ENCODE measurements around the gene KIAA1755. TPM values are rescaled to one million over a fixed set of nuclear protein-coding genes. Genes with fewer than 3 reads are reported as not detected.

Gene KIAA1755
- total RNA-seq, 1 donor from 2014 or later, result 0.06 TPM

DNA sequence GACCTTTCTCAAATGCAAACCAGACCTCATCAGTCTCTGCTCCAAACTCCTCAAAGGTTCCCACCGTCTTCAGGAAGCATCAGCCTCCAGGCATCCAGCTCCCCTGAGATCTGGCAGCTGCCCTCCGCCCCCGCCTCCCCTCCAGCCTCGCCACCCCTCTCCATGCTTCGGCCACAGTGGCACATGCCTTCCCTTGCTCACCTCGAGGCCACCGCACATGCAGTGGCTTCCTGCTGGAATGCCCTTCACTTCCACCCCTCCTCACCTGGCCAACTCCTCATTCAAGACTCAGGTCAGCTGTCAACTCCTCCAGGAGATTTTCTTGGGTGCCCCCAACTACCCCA is 13.4 kb downstream of the KIAA1755 start:
- no peak overlapping the region for H3K4me3 ChIP-seq (ENCODE audit: low read depth, low read length)
- no peak for DNase-seq (ENCODE audit: low read depth)
- TF ChIP-seq, protein P1, sequence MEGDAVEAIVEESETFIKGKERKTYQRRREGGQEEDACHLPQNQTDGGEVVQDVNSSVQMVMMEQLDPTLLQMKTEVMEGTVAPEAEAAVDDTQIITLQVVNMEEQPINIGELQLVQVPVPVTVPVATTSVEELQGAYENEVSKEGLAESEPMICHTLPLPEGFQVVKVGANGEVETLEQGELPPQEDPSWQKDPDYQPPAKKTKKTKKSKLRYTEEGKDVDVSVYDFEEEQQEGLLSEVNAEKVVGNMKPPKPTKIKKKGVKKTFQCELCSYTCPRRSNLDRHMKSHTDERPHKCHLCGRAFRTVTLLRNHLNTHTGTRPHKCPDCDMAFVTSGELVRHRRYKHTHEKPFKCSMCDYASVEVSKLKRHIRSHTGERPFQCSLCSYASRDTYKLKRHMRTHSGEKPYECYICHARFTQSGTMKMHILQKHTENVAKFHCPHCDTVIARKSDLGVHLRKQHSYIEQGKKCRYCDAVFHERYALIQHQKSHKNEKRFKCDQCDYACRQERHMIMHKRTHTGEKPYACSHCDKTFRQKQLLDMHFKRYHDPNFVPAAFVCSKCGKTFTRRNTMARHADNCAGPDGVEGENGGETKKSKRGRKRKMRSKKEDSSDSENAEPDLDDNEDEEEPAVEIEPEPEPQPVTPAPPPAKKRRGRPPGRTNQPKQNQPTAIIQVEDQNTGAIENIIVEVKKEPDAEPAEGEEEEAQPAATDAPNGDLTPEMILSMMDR (conservative IDR thresholded peaks at IDR 0.05; ENCODE audit: low read depth, low read length), result no peak

DNA sequence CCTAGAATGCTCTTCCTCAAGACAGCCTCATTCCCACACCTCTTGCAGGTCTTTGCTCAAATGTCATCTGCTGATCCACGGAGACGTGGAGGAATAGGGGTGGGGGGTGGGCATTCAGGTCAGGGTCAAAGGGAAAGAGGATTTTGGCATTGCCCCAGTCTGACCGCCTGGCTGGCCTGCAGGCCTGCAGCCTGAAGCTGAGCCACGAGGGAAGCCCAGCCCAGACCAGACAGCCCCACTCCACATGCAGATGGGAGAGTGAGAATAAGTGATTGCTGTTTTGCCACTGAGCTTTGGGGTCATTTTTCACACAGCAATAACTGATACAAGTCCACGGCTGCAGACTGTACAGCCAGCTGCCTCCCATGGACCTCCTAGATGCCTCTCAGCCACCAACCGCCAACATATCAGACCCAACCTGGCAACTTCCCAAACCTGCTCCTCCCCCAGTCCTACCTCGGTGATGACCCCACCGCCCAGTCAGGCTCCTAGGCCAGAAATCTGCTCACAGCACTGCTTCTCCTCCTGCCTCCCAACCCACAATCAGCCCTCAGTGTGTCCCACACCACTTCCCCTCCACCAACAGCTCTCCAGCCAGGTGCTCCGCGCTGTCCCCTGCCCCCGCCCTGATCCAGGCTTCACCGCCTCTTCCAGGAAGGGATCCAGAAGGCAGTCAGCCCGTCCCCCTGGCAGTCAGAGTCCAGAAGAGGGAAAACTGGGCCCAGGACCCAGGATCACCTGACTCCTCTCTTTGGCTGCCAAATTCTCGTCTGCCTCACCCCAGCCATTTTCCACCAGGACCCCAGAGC is 14.0 kb downstream of the KIAA1755 start:
- no peak for DNase-seq (ENCODE audit: low read depth)

DNA sequence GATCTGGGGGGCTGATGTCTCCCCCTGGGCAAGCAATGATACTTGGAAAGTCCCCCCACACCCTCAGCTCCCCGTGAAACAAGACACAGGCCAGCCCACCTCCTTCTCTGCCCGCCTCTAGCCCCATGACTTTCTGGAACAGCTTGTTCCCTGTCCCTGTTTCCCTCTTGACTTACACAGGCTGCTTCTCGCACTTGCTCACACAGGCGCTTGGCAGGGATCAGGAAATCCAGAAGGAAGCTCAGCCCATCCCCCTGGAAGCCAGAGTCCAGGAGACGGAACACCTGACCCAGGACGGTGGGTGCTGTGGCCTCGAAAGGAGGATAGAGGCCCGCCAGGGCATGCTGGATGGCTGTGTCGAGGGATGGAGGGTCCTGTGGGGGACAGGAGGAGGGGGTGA is 14.8 kb downstream of the KIAA1755 start:
- no peak overlapping the region for H3K4me3 ChIP-seq (ENCODE audit: low read depth, low read length)
- DNase-seq (ENCODE audit: low read depth), result no peak
- TF ChIP-seq, protein P1 (conservative IDR thresholded peaks at IDR 0.05; ENCODE audit: low read depth, low read length), result no peak

More for the DNA sequence above, 14.0 kb downstream of the KIAA1755 start:
- TF ChIP-seq, protein P1 (conservative IDR thresholded peaks at IDR 0.05; ENCODE audit: low read depth, low read length), result no peak
- no peak overlapping the region for H3K4me3 ChIP-seq (ENCODE audit: low read depth, low read length)

DNA sequence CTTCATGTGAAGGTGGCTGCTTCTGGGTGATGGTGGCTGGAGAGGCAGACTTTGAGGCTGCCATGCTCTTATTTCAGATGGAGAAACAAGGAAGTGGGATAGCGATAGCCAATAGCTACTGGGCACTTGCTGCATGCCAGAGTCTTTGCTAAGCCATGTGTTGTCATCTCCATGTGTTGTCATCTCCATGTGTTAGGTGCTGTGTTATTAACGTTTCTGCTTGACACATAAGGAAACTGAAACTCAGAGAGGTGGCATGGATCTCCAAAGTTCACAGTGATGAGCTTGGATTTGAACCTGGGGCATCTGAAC is 16.9 kb downstream of the KIAA1755 start:
- TF ChIP-seq, protein P1 (conservative IDR thresholded peaks at IDR 0.05; ENCODE audit: low read depth, low read length), result no peak
- no peak for DNase-seq (ENCODE audit: low read depth)
- H3K4me3 ChIP-seq (ENCODE audit: low read depth, low read length), result no peak overlapping the region

DNA sequence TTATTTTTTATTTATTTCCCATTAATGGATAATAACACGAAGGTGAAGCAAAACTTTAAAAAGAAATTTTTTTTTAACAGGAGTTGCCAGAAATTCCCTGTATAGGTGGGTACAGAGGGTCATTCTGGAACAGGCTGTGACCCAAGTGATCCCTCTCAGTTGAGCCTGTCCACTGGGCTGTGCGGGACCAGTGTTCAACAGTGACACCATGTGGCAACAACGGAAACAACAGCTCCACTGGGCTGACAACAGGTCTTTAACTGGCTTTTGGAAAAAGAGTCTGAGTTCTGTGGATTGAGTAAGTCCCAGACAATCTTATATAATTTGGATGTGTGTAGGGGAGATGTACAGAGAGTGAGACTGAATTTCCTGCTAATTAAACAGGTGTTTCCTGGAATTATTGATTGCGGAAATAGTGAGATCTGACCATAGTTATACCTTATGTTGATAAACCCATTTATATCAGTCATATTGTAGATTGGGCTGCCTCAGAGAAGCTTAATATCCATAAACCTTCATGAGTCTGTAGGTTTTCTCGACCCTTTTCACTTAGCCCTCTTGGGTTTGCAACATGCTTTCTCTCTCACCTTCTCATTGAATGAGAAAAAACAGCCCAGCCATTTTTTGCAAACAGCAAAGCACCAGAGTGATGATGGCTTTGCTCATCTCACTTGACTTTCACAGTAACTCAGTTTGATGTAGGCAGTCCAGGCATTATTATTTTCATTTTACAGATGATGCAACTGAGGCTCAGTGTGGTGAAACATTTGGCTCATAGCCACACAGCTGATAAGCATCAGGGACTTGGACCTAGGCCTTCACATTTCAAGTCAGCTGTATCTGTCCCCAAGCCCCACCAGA is 17.5 kb downstream of the KIAA1755 start:
- TF ChIP-seq, protein P1 (conservative IDR thresholded peaks at IDR 0.05; ENCODE audit: low read depth, low read length), result peak; percentile 77
- H3K4me3 ChIP-seq (ENCODE audit: low read depth, low read length), result no peak overlapping the region
- no peak for DNase-seq (ENCODE audit: low read depth)

DNA sequence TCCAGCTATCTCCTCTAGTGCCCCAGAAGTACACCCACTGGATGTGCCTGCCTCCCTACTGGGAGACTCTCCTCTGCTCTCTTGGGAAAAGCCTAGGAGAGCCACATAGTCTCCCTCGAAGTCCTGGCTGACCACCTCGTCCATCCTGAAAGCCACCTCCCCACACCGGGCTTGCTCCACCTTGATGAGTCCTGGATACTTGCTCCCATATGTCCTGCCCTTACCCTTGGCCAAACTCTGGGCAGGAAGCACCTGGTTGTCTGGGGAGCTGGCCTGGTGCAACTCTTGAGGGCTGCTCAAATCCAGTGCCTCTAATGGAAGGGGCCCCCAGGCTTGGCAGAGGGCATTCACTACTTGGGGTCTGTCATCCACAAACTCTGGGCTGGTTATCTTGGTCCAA is 19.3 kb downstream of the KIAA1755 start:
- TF ChIP-seq, protein P1 (conservative IDR thresholded peaks at IDR 0.05; ENCODE audit: low read depth, low read length), result no peak
- no peak overlapping the region for H3K4me3 ChIP-seq (ENCODE audit: low read depth, low read length)
- no peak for DNase-seq (ENCODE audit: low read depth)
